Activated naive CD4-positive, alpha-beta T cell treated with anti-CD3 and anti-CD28 coated beads, Interleukin-2, amount 50 U/mL, for 72 hours (primary cell): Measurements from ENCODE around the gene XAGE1B. TPM values are rescaled to one million over a fixed set of nuclear protein-coding genes. Genes with fewer than 3 reads are reported as not detected.
"Not testable (repeated sequence)": the region's sequence is repeated elsewhere in the genome, so short reads cannot be mapped to it uniquely, and the experiment has no call there.

Experiments
- ATAC-seq, 2 donors: fragments of 150-1000 bp; cut with Tn5 transposase; 2 replicates each; pipeline ENCODE4 v1.10.0; 2021; ENCODE audit warnings: mild to moderate bottlenecking in 2 of 2, moderate library complexity in 2 of 2
- DNase-seq, 2 donors: peaks; one replicate each; pipeline ENCODE4 v3.0.0; 2021 to 2022; ENCODE audit warnings: low spot score in 2 of 2
- H3K27ac Mint-ChIP-seq, 2 donors: one replicate each; pipeline ENCODE4 v1.8.0; 2022; ENCODE audit warnings: mild to moderate bottlenecking in 2 of 2, mixed read lengths in 2 of 2
- H3K36me3 Mint-ChIP-seq, 2 donors: one replicate each; pipeline ENCODE4 v1.8.0; 2022; ENCODE audit warnings: mixed read lengths in 2 of 2
- H3K9me3 Mint-ChIP-seq, 2 donors: one replicate each; pipeline ENCODE4 v1.8.0; 2022; ENCODE audit warnings: mixed read lengths in 2 of 2
- total RNA-seq, 2 donors: library from RNA; stranded (reverse); gene quantifications; one replicate each; pipeline ENCODE4 v1.2.3, GENCODE V29; 2022

XAGE1B gene
- total RNA-seq, result not detected

DNA sequence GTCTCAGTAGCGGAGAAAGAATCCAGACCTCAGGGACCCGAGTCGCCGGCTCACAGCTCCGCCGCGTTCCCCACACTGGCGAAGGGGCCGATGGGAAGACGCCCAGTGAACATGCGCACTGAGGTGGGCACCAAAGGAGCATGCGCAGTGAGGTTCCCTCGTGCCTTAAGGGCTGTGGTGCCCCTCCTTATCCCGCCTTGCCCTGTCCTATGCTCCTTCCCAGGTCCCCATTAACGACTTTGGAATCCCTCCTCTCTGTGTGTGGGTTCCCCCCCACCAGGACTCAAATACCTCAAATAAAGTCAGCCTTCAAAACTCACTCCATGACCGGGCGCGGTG is at the start of gene XAGE1B:
Gene XAGE1B, minus strand, starts transcription at position 77 of the 339 bp plus-strand sequence. CDS start 1,536 bp downstream, outside the sequence.
- DNase-seq, ATAC-seq, H3K27ac Mint-ChIP-seq, H3K36me3 Mint-ChIP-seq, H3K9me3 Mint-ChIP-seq: not testable (repeated sequence)

DNA sequence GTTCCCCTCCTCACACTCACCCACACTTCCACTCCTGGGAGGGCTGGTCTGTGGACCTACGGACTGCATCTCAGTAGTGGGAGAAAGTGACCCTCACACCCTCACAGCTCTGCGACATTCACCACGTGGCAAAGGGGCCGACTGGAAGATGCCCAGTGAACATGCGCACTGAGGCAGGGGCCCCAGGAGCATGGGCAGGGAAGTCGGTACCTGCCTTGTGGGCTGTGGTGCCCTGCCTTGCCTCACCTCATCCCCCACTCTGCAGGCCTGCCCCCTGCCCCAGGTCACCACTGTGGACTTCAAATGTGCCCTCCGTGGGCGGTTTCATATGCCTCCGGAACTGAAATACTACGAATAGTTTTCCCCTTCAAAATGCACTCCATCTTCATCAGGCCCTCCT is 46.2 kb upstream of the XAGE1B start:
- Mint-ChIP-seq H3K27ac (no peak overlapping the region), H3K9me3 (no peaks in the 10 kb centered on the region), H3K36me3 (no peaks in the 10 kb centered on the region)
- DNase-seq (no peak), ATAC-seq (no peak)

GRCh38 chrX:52558140-52558539 is 41.3 kb upstream of the XAGE1B start:
- Mint-ChIP-seq H3K27ac (no peak overlapping the region), H3K36me3 (no peaks in the 10 kb centered on the region), H3K9me3 (no peaks in the 10 kb centered on the region)
- DNase-seq (no peak), ATAC-seq (no peak)

GRCh38 chrX:52556741-52557140 is 39.9 kb upstream of the XAGE1B start:
- Mint-ChIP-seq H3K9me3 (no peaks in the 10 kb centered on the region), H3K27ac (no peak overlapping the region), H3K36me3 (no peaks in the 10 kb centered on the region)
- ATAC-seq (peak in 1 of 2 donors; percentile 28), DNase-seq (no peak)

DNA sequence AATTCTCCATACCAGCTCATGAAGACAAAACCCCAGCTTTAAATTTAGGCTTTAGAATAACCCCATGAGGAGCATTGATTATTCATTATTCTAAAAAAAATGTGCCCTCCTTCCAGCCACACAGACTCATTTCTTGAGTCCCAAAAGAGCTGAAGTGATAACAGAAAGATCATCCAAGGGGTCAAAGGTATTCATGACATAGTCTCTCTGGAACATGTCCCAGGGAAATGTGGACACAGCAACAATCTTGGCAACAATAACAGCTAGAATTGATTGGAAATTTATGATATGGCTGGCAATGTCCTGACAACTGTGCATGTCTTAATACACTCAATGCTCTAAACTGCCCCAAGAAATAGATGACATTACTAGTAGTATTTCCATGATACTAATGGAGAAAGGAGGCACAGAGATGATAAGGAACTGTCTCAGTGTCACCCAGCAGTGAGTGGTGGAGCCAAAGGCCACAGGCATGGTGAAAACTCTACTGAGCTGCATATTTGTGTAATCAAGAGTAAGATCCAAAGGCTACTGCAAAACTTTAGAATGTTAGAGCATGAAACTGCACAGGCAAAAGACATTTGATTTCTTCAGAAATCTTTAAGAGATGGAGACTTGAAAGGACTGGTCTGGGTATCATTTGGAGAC is 37.3 kb upstream of the XAGE1B start:
- H3K36me3 Mint-ChIP-seq, result no peaks in the 10 kb centered on the region
- H3K27ac Mint-ChIP-seq, result no peak overlapping the region
- ATAC-seq, result no peak
- no peak for DNase-seq
- H3K9me3 Mint-ChIP-seq, result no peaks in the 10 kb centered on the region

GRCh38 chrX:52548769-52549168 is 31.9 kb upstream of the XAGE1B start:
- H3K36me3 Mint-ChIP-seq, DNase-seq, H3K9me3 Mint-ChIP-seq, H3K27ac Mint-ChIP-seq, ATAC-seq: not testable (repeated sequence)

- ATAC-seq (no peak), DNase-seq (no peak)
- no peaks in the 10 kb centered on the region for H3K9me3 Mint-ChIP-seq
- H3K36me3 Mint-ChIP-seq, result no peaks in the 10 kb centered on the region
- no peak overlapping the region for H3K27ac Mint-ChIP-seq
These were observed 27.4 kb upstream of the XAGE1B start for GRCh38 chrX:52544147-52544840.

GRCh38 chrX:52542311-52542710 is 25.4 kb upstream of the XAGE1B start:
- ATAC-seq (no peak), DNase-seq (no peak)
- H3K36me3 Mint-ChIP-seq, result no peaks in the 10 kb centered on the region
- H3K9me3 Mint-ChIP-seq, result no peaks in the 10 kb centered on the region
- H3K27ac Mint-ChIP-seq, result no peak overlapping the region

GRCh38 chrX:52541051-52541450 is 24.2 kb upstream of the XAGE1B start:
- ATAC-seq, DNase-seq, H3K36me3 Mint-ChIP-seq, H3K27ac Mint-ChIP-seq, H3K9me3 Mint-ChIP-seq: not testable (repeated sequence)

DNA sequence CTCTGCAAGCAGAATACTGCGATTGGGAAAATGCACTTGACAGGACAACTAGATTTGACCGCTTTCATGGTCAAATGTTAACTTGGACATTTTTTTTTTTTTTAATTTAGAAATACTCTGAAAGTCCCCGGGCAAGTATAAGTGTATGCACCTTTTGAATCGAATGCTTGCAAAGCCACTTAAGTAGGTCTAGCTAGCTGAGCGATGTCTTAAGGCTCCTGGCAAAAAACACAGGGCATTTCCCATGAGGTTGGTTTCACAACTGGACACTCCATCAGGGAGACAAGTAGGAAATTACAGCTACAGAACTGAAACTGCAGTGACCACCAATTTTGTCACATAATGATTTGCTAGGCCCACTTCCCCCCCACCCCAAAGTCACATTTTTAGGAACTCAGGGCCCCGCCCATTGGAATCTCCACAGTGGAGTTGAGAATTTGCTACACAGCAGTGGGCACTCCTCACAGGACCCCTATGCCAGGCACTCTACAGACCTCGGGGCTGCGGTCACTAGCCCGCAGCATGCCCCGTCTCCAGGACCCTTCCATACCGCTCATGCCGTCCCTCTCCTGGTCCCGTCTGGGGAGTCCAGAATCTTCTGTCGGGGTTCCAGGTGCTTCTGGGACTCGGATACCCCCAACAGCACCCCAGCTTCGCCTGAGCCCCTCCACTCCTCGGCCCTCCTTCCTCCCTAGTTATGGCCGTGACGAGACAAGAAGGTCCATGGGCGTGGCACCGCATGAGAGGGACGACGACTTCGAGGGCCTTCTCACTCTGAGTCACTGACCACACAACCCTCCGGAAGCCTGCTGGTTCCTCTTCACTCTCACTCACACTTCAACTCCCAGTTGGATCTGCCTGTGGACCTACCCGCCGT is 515 bp downstream of the XAGE1B start:
- not testable (repeated sequence) for ATAC-seq, DNase-seq, H3K36me3 Mint-ChIP-seq, H3K9me3 Mint-ChIP-seq, H3K27ac Mint-ChIP-seq

GRCh38 chrX:52511126-52511525 is 5.7 kb downstream of the XAGE1B start:
- not testable (repeated sequence) for ATAC-seq, DNase-seq, H3K9me3 Mint-ChIP-seq, H3K27ac Mint-ChIP-seq, H3K36me3 Mint-ChIP-seq

GRCh38 chrX:52509916-52510315 is 6.9 kb downstream of the XAGE1B start:
- ATAC-seq (no peak), DNase-seq (no peak)
- Mint-ChIP-seq H3K9me3 (no peaks in the 10 kb centered on the region), H3K27ac (no peak overlapping the region), H3K36me3 (no peaks in the 10 kb centered on the region)

GRCh38 chrX:52507331-52507730 is 9.5 kb downstream of the XAGE1B start:
- Mint-ChIP-seq H3K9me3 (no peaks in the 10 kb centered on the region), H3K36me3 (no peaks in the 10 kb centered on the region), H3K27ac (no peak overlapping the region)
- no peak for DNase-seq
- no peak for ATAC-seq

GRCh38 chrX:52504551-52504950 is 12.3 kb downstream of the XAGE1B start:
- DNase-seq, result no peak
- no peak for ATAC-seq
- Mint-ChIP-seq H3K27ac (no peak overlapping the region), H3K9me3 (no peaks in the 10 kb centered on the region), H3K36me3 (no peaks in the 10 kb centered on the region)

DNA sequence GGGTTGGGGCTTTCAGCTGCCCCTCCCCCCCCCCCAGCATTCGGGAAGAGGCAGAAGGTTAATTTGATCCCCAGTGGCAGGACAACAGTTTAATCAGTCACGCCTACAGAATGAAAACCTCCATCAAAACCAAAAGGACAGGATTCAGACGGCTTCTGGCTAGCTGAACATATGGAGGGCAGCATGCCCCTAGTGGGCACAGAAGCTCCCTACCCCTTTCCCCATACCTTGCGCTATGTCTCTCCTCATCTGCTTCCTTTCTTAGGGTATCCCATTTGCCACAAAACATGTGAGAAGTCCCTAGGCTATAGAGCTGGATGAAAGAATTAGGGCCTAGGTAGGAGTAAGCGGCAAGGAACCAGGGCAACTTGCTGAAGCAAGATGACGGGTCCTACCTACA is 15.5 kb downstream of the XAGE1B start:
- H3K27ac Mint-ChIP-seq, H3K9me3 Mint-ChIP-seq, ATAC-seq, DNase-seq, H3K36me3 Mint-ChIP-seq: not testable (repeated sequence)

GRCh38 chrX:52496419-52496772 is 20.5 kb downstream of the XAGE1B start:
- not testable (repeated sequence) for DNase-seq, H3K27ac Mint-ChIP-seq, H3K9me3 Mint-ChIP-seq, H3K36me3 Mint-ChIP-seq, ATAC-seq
